CD4-positive, alpha-beta T cell (primary cell): Measurements from ENCODE around the gene ERC2. TPM values are rescaled to one million over a fixed set of nuclear protein-coding genes. Genes with fewer than 3 reads are reported as not detected.

Source experiments
- ATAC-seq: fragments of 200-7000 bp; cut with Tn5 transposase; one replicate; pipeline ENCODE4 v1.10.0; 2022; ENCODE audit warnings: mild to moderate bottlenecking; ENCODE audit not compliant: poor library complexity
- CTCF ChIA-PET: fragments of 350-600 bp; sonication (Branson Sonifier 250); formaldehyde crosslinking; loops from one replicate; lab custom pipeline; 2021; ENCODE audit warnings: antibody characterized with exemption, inconsistent platforms; lab: Charles Lee
- POLR2A ChIA-PET: fragments of 350-600 bp; sonication (Branson Sonifier 250); formaldehyde crosslinking; loops from one replicate; lab custom pipeline; 2021; ENCODE audit warnings: antibody characterized with exemption, inconsistent platforms; lab: Charles Lee
- DNase-seq, 14 experiments: peaks; one replicate each; pipeline ENCODE4 v3.0.0-alpha.2; 2013 to 2020; ENCODE audit warnings: mixed read lengths in 2 of 14
- H3K27ac ChIP-seq, 2 donors: one replicate each; pipeline versions ENCODE4 v1.5.1 to v1.7.0; 2013; ENCODE audit warnings: low read length in 2 of 2, low read depth in 1 of 2, mild to moderate bottlenecking in 1 of 2
- H3K27me3 ChIP-seq, 2 experiments: 1 replicate in 1 of 2; 2 replicates in 1 of 2; pipeline versions ENCODE4 v1.6.1 to v1.7.0; 2013; ENCODE audit warnings: low read length in 2 of 2, control low read depth in 1 of 2, mild to moderate bottlenecking in 1 of 2, moderate library complexity in 1 of 2; ENCODE audit not compliant: insufficient read depth in 2 of 2, control insufficient read depth in 1 of 2
- H3K36me3 ChIP-seq: one replicate; pipeline ENCODE4 v1.6.1; 2013; ENCODE audit warnings: low read length, control low read depth; ENCODE audit not compliant: insufficient read depth
- H3K4me1 ChIP-seq: one replicate; pipeline ENCODE4 v1.6.1; 2013; ENCODE audit warnings: low read length, control low read depth; ENCODE audit not compliant: insufficient read depth
- H3K4me3 ChIP-seq: one replicate; pipeline ENCODE4 v1.5.1; 2013; ENCODE audit warnings: mild to moderate bottlenecking, low read length, moderate library complexity
- H3K9me3 ChIP-seq, 2 experiments: 1 replicate in 1 of 2; 2 replicates in 1 of 2; pipeline versions ENCODE4 v1.6.1 to v1.7.0; 2013; ENCODE audit warnings: low read length in 2 of 2, mild to moderate bottlenecking in 2 of 2, control low read depth in 1 of 2, moderate library complexity in 1 of 2; ENCODE audit not compliant: control insufficient read depth in 1 of 2, insufficient read depth in 1 of 2
- H3K27ac Mint-ChIP-seq: one replicate; pipeline ENCODE4 v1.8.0; 2020; ENCODE audit warnings: mixed read lengths
- H3K27me3 Mint-ChIP-seq: one replicate; pipeline ENCODE4 v1.8.0; 2021; ENCODE audit warnings: mixed read lengths
- H3K36me3 Mint-ChIP-seq: one replicate; pipeline ENCODE4 v1.8.0; 2021; ENCODE audit warnings: low read depth, mixed read lengths
- H3K4me1 Mint-ChIP-seq: one replicate; pipeline ENCODE4 v1.8.0; 2021; ENCODE audit warnings: low read depth, mixed read lengths
- H3K4me3 Mint-ChIP-seq: one replicate; pipeline ENCODE4 v1.8.0; 2020; ENCODE audit warnings: mild to moderate bottlenecking, mixed read lengths
- H3K9me3 Mint-ChIP-seq: one replicate; pipeline ENCODE4 v1.8.0; 2020; ENCODE audit warnings: mixed read lengths
- CTCF ChIP-seq: fragments of 200-600 bp; IDR thresholded peaks from one replicate; pipeline ENCODE4 v1.8.0; 2022; ENCODE audit warnings: antibody characterized with exemption, mild to moderate bottlenecking
- intact Hi-C, 2 experiments: fragments of 100-400 bp; cut with DNase I in 1 of 2; cut with micrococcal nuclease in 1 of 2; formaldehyde crosslinking; loops; one replicate each; pipeline versions ENCODE4 v1.15.1 to v1.9.0; 2023 to 2025; cut with DNase I, micrococcal nuclease
- total RNA-seq, 174 experiments: library from RNA in 2 of 174; stranded (reverse) in 2 of 174; gene quantifications; one replicate each; pipeline ENCODE4 v1.2.3 and lab custom pipeline; 2021 to 2026

The ERC2 gene
- total RNA-seq, 2 experiments from 2014 or later, result not detected

GRCh38 chr3:55716044-55716443, 752.2 kb downstream of the ERC2 start:
- Mint-ChIP-seq H3K27me3 (peaks cover 11% of the 10 kb centered on the region), H3K27ac (no peak overlapping the region), H3K4me3 (no peak overlapping the region), H3K36me3 (no peaks in the 10 kb centered on the region), H3K4me1 (no peaks in the 10 kb centered on the region), H3K9me3 (peaks cover 2% of the 10 kb centered on the region)
- no peaks in the 10 kb centered on the region for H3K4me1 ChIP-seq
- no peak overlapping the region for H3K4me3 ChIP-seq
- peaks cover 0 to 5% of the 10 kb centered on the region in 2 experiments for H3K9me3 ChIP-seq
- CTCF ChIA-PET, result no interaction called here
- no peak overlapping the region for H3K27ac ChIP-seq
- POLR2A ChIA-PET, result no interaction called here
- H3K27me3 ChIP-seq, result no peaks in the 10 kb centered on the region
- H3K36me3 ChIP-seq, result no peaks in the 10 kb centered on the region
- TF ChIP-seq CTCF, result no peak
- ATAC-seq (no peak), DNase-seq (no peak)
- intact Hi-C loops, result no loop called here

- Histone ChIP-seq H3K27me3 (no peaks in the 10 kb centered on the region), H3K4me3 (no peak overlapping the region), H3K27ac (no peak overlapping the region), H3K4me1 (no peaks in the 10 kb centered on the region), H3K9me3 (peaks cover 0 to 5% of the 10 kb centered on the region in 2 experiments), H3K36me3 (no peaks in the 10 kb centered on the region)
- H3K4me3 Mint-ChIP-seq, result no peak overlapping the region
- DNase-seq, result no peak
- intact Hi-C loops, result no loop called here
- ATAC-seq, result no peak
- H3K9me3 Mint-ChIP-seq, result peaks cover 2% of the 10 kb centered on the region
- POLR2A ChIA-PET, result no interaction called here
- no peak overlapping the region for H3K27ac Mint-ChIP-seq
- peaks cover 11% of the 10 kb centered on the region for H3K27me3 Mint-ChIP-seq
- no peaks in the 10 kb centered on the region for H3K36me3 Mint-ChIP-seq
- CTCF ChIA-PET, result no interaction called here
- TF ChIP-seq CTCF, result no peak
- no peaks in the 10 kb centered on the region for H3K4me1 Mint-ChIP-seq
Observed at GRCh38 chr3:55714057-55714456, 754.2 kb downstream of the ERC2 start.

- intact Hi-C loops, result no loop called here
- Mint-ChIP-seq H3K27me3 (peaks cover 11% of the 10 kb centered on the region), H3K4me3 (no peak overlapping the region), H3K27ac (no peak overlapping the region), H3K4me1 (no peaks in the 10 kb centered on the region), H3K36me3 (no peaks in the 10 kb centered on the region), H3K9me3 (peaks cover 2% of the 10 kb centered on the region)
- ChIA-PET POLR2A (no interaction called here), CTCF (no interaction called here)
- ATAC-seq (no peak), DNase-seq (no peak)
- no peak for TF ChIP-seq CTCF
- Histone ChIP-seq H3K4me3 (no peak overlapping the region), H3K27ac (no peak overlapping the region), H3K27me3 (no peaks in the 10 kb centered on the region), H3K4me1 (no peaks in the 10 kb centered on the region), H3K36me3 (no peaks in the 10 kb centered on the region), H3K9me3 (peaks cover 0 to 9% of the 10 kb centered on the region in 2 experiments)
Observed at GRCh38 chr3:55711646-55712045, 756.6 kb downstream of the ERC2 start.
